Liver (tissue), 9 donors: ENCODE data around the gene DHRS12. TPM values are rescaled to one million over a fixed set of nuclear protein-coding genes. Genes with fewer than 3 reads are reported as not detected.
A peak's percentile ranks its signal among the peaks of the same experiment; 100 is the strongest.

ENCODE experiments used
- DNase-seq: peaks from one replicate; pipeline ENCODE4 v3.0.0-alpha.2; 2017; ENCODE audit warnings: low spot score
- H3K27ac ChIP-seq, 2 donors: one replicate each; pipeline ENCODE4 v1.7.0; 2013; ENCODE audit warnings: inconsistent platforms in 2 of 2, low read length in 2 of 2, control low read depth in 1 of 2, low read depth in 1 of 2, mild to moderate bottlenecking in 1 of 2
- H3K27me3 ChIP-seq, 4 donors: one replicate each; pipeline versions ENCODE4 v1.6.1 to v1.7.0; 2013; ENCODE audit warnings: low read length in 3 of 4, inconsistent platforms in 1 of 4, mild to moderate bottlenecking in 1 of 4, moderate library complexity in 1 of 4; ENCODE audit not compliant: control insufficient read depth in 4 of 4, insufficient read depth in 4 of 4
- H3K36me3 ChIP-seq, 4 donors: one replicate each; pipeline versions ENCODE4 v1.6.1 to v1.7.0; 2013; ENCODE audit warnings: low read length in 3 of 4, mild to moderate bottlenecking in 3 of 4, low read depth in 1 of 4, moderate library complexity in 1 of 4; ENCODE audit not compliant: control insufficient read depth in 4 of 4, insufficient read depth in 3 of 4
- H3K4me1 ChIP-seq, 4 donors: one replicate each; pipeline versions ENCODE4 v1.6.1 to v1.7.0; 2013; ENCODE audit warnings: low read length in 3 of 4, mild to moderate bottlenecking in 3 of 4, moderate library complexity in 1 of 4; ENCODE audit not compliant: control insufficient read depth in 4 of 4, insufficient read depth in 4 of 4
- H3K4me3 ChIP-seq, 3 donors: one replicate each; pipeline versions ENCODE4 v1.6.1 to v1.7.0; 2013; ENCODE audit warnings: low read length in 3 of 3, control low read depth in 1 of 3, low read depth in 1 of 3, mild to moderate bottlenecking in 1 of 3
- H3K9ac ChIP-seq, 2 donors: one replicate each; pipeline ENCODE4 v1.7.0; 2013; ENCODE audit warnings: low read length in 2 of 2, mild to moderate bottlenecking in 2 of 2, moderate library complexity in 2 of 2, control low read depth in 1 of 2, low read depth in 1 of 2
- H3K9me3 ChIP-seq, 4 donors: one replicate each; pipeline versions ENCODE4 v1.6.1 to v1.7.0; 2013; ENCODE audit warnings: low read length in 3 of 4; ENCODE audit not compliant: control insufficient read depth in 4 of 4
- ATF3 ChIP-seq: IDR thresholded peaks from 2 replicates; pipeline ENCODE4 v1.6.1; 2016; ENCODE audit warnings: antibody characterized with exemption
- FOXA2 ChIP-seq: IDR thresholded peaks from 2 replicates; pipeline ENCODE4 v1.6.1; 2016; ENCODE audit warnings: antibody characterized with exemption
- GABPA ChIP-seq, 2 donors: IDR thresholded peaks in 1 of 2; conservative IDR thresholded peaks in 1 of 2; 2 replicates each; pipeline ENCODE4 v1.6.1; 2016; ENCODE audit warnings: antibody characterized with exemption in 2 of 2, mild to moderate bottlenecking in 1 of 2, moderate library complexity in 1 of 2
- HNF4G ChIP-seq: IDR thresholded peaks from 2 replicates; pipeline ENCODE4 v1.6.1; 2016; ENCODE audit warnings: antibody characterized with exemption
- JUND ChIP-seq, 2 donors: IDR thresholded peaks; 2 replicates each; pipeline ENCODE4 v1.6.1; 2016; ENCODE audit warnings: antibody characterized with exemption in 2 of 2
- MAX ChIP-seq: IDR thresholded peaks from 2 replicates; pipeline ENCODE4 v1.6.1; 2016; ENCODE audit warnings: antibody characterized with exemption
- RAD21 ChIP-seq, 2 donors: IDR thresholded peaks; 2 replicates each; pipeline ENCODE4 v1.6.1; 2016; ENCODE audit warnings: antibody characterized with exemption in 2 of 2, mild to moderate bottlenecking in 2 of 2
- RXRA ChIP-seq, 2 donors: IDR thresholded peaks; 2 replicates each; pipeline ENCODE4 v1.6.1; 2017 to 2018; ENCODE audit warnings: antibody characterized with exemption in 2 of 2, mild to moderate bottlenecking in 1 of 2
- SP1 ChIP-seq: IDR thresholded peaks from 2 replicates; pipeline ENCODE4 v1.6.1; 2018; ENCODE audit warnings: antibody characterized with exemption, mild to moderate bottlenecking
- WGBS: extraction: QIAGEN DNeasy Blood & Tissue Kit; methylation state at CpG from one replicate; pipeline ENCODE4 v1.1.7; 2013; 5-methylcytosine and 5-hydroxymethylcytosine counted together
- polyA plus RNA-seq, 2 donors: library from polyadenylated mRNA; stranded (reverse) in 1 of 2; unstranded in 1 of 2; fragments of 200-250 nt in 1 of 2; fragments of >200 nt in 1 of 2; fragmentation: Nextera tagmentation in 1 of 2; extraction: Ambion mirVana in 1 of 2; gene quantifications; one replicate each; pipeline versions ENCODE4 v1.2.1 to v1.2.3, GENCODE V29; 2013 to 2015
- total RNA-seq, 2 donors: library from RNA; depleted of rRNA; stranded (reverse); fragments of >200 nt; gene quantifications; one replicate each; pipeline ENCODE4 v1.2.3, GENCODE V29; 2014
- donor health status: healthy.
- donor health status: healthy.
- donor health status: healthy.
- donor health status: healthy.
- donor health status: healthy.

DHRS12 gene
- total and polyA plus RNA-seq, 4 donors, result 6.5 to 15.5 (median 9.3) TPM

- no peak overlapping the region for H3K9ac ChIP-seq
- H3K9me3 ChIP-seq, result no peaks in the 10 kb centered on the region
- H3K4me3 ChIP-seq, result no peak overlapping the region
- no peak for TF ChIP-seq JUND (IDR thresholded peaks at IDR 0.05)
- no peak for TF ChIP-seq GABPA (IDR thresholded peaks at IDR 0.05 in 1 of 2, conservative IDR thresholded peaks at IDR 0.05 in 1 of 2)
- TF ChIP-seq MAX, result no peak
- TF ChIP-seq FOXA2, result no peak
- no peak for TF ChIP-seq RAD21 (IDR thresholded peaks at IDR 0.05)
- H3K27ac ChIP-seq, result no peak overlapping the region
- no peaks in the 10 kb centered on the region for H3K27me3 ChIP-seq
- WGBS, result 77% methylated on average over 5 of the region's 5 CpGs
- H3K4me1 ChIP-seq, result peaks cover 3 to 9% (median 8%) of the 10 kb centered on the region in 4 donors
- no peak for DNase-seq
- H3K36me3 ChIP-seq, result peaks cover 0 to 2% (median 0%) of the 10 kb centered on the region in 4 donors
These were observed 63.3 kb downstream of the DHRS12 start for GRCh38 chr13:51740698-51741097.

GRCh38 chr13:51739027-51739764, 64.8 kb downstream of the DHRS12 start:
- 82% methylated on average over 6 of the region's 6 CpGs for WGBS
- DNase-seq, result no peak
- peaks cover 3 to 9% (median 8%) of the 10 kb centered on the region in 4 donors for H3K4me1 ChIP-seq
- peak overlapping the region; percentile 27 to 78 for H3K27ac ChIP-seq
- H3K4me3 ChIP-seq, result no peak overlapping the region
- TF ChIP-seq FOXA2 (no peak), HNF4G (no peak), ATF3 (no peak), RAD21 (IDR thresholded peaks at IDR 0.05) (no peak), GABPA (IDR thresholded peaks at IDR 0.05 in 1 of 2, conservative IDR thresholded peaks at IDR 0.05 in 1 of 2) (no peak), RXRA (IDR thresholded peaks at IDR 0.05) (no peak)
- no peak overlapping the region for H3K9ac ChIP-seq
- peaks cover 0 to 2% (median 0%) of the 10 kb centered on the region in 4 donors for H3K36me3 ChIP-seq
- H3K27me3 ChIP-seq, result no peaks in the 10 kb centered on the region
- H3K9me3 ChIP-seq, result no peaks in the 10 kb centered on the region

GRCh38 chr13:51738226-51738905, 65.6 kb downstream of the DHRS12 start:
- 96% methylated on average over 2 of the region's 2 CpGs for WGBS
- no peak overlapping the region for H3K4me3 ChIP-seq
- DNase-seq, result no peak
- H3K27ac ChIP-seq, result no peak overlapping the region
- no peaks in the 10 kb centered on the region for H3K9me3 ChIP-seq
- no peak overlapping the region for H3K9ac ChIP-seq
- no peak for TF ChIP-seq GABPA (IDR thresholded peaks at IDR 0.05 in 1 of 2, conservative IDR thresholded peaks at IDR 0.05 in 1 of 2)
- TF ChIP-seq SP1, result no peak
- no peak for TF ChIP-seq HNF4G
- no peak for TF ChIP-seq JUND (IDR thresholded peaks at IDR 0.05)
- no peak for TF ChIP-seq MAX
- H3K4me1 ChIP-seq, result peaks cover 3 to 10% (median 8%) of the 10 kb centered on the region in 4 donors
- peaks cover 0 to 2% (median 0%) of the 10 kb centered on the region in 4 donors for H3K36me3 ChIP-seq
- no peaks in the 10 kb centered on the region for H3K27me3 ChIP-seq

GRCh38 chr13:51737609-51738008, 66.4 kb downstream of the DHRS12 start:
- Histone ChIP-seq H3K27me3 (no peaks in the 10 kb centered on the region), H3K9me3 (no peaks in the 10 kb centered on the region), H3K27ac (no peak overlapping the region), H3K4me3 (no peak overlapping the region), H3K4me1 (peaks cover 3 to 10% (median 4%) of the 10 kb centered on the region in 4 donors), H3K9ac (no peak overlapping the region), H3K36me3 (peaks cover 0 to 2% (median 0%) of the 10 kb centered on the region in 4 donors)
- 95% methylated on average over 3 of the region's 3 CpGs for WGBS
- no peak for DNase-seq
- TF ChIP-seq RXRA (IDR thresholded peaks at IDR 0.05), result no peak
- no peak for TF ChIP-seq JUND (IDR thresholded peaks at IDR 0.05)
- TF ChIP-seq RAD21 (IDR thresholded peaks at IDR 0.05), result no peak
